ENCODE measurements around the gene TMEM145.

Gene TMEM145

DNA sequence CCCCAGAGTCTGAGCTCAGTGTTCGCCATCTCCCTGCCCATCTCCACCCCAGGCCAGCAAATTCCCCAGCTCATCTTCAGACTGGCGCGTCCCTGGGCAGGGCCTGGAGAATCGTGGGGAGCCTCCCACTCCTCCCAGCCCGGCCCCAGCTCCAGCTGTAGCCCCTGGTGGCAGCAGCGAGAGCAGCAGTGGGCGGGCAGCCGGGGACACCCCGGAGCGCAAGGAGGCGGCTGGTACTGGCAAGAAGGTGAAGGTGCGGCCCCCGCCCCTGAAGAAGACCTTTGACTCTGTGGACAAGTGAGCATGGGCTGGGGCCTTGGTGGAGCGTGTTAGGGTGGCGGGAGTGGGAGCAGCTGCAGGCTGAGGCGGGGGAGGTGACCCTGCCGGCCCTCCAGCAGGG, 19.6 kb upstream of the TMEM145 start:
- peaks cover 79% of the 10 kb centered on the region for H3K36me3 ChIP-seq (ENCODE audit: insufficient read depth, low read length)
- H3K9ac ChIP-seq (ENCODE audit: low read length) = no peak overlapping the region
- no peaks in the 10 kb centered on the region for H3K79me2 ChIP-seq (ENCODE audit: insufficient read depth, low read length)
- H4K20me1 ChIP-seq (ENCODE audit: insufficient read depth, low read length) = no peaks in the 10 kb centered on the region
- TF ChIP-seq EZH2 (IDR thresholded peaks at IDR 0.05; ENCODE audit: borderline replicate concordance, low read length) = no peak
- TF ChIP-seq, protein P1, sequence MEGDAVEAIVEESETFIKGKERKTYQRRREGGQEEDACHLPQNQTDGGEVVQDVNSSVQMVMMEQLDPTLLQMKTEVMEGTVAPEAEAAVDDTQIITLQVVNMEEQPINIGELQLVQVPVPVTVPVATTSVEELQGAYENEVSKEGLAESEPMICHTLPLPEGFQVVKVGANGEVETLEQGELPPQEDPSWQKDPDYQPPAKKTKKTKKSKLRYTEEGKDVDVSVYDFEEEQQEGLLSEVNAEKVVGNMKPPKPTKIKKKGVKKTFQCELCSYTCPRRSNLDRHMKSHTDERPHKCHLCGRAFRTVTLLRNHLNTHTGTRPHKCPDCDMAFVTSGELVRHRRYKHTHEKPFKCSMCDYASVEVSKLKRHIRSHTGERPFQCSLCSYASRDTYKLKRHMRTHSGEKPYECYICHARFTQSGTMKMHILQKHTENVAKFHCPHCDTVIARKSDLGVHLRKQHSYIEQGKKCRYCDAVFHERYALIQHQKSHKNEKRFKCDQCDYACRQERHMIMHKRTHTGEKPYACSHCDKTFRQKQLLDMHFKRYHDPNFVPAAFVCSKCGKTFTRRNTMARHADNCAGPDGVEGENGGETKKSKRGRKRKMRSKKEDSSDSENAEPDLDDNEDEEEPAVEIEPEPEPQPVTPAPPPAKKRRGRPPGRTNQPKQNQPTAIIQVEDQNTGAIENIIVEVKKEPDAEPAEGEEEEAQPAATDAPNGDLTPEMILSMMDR (IDR thresholded peaks at IDR 0.05; ENCODE audit: low read length) = no peak
- no peaks in the 10 kb centered on the region for H3K9me2 ChIP-seq (ENCODE audit: low read depth, low read length)
- no peak overlapping the region for H3K4me3 ChIP-seq (ENCODE audit: low read depth, low read length, poor library complexity, severe bottlenecking)
- no peak overlapping the region for H3K4me2 ChIP-seq (ENCODE audit: low read length)
- H3K4me1 ChIP-seq (ENCODE audit: insufficient read depth, low read length, severe bottlenecking) = no peaks in the 10 kb centered on the region
- no peaks in the 10 kb centered on the region for H3F3A ChIP-seq (ENCODE audit: insufficient read depth, low read length)
- H3K9me3 ChIP-seq (ENCODE audit: low read length) = no peaks in the 10 kb centered on the region
- H3K27me3 ChIP-seq (ENCODE audit: insufficient read depth, low read length) = no peaks in the 10 kb centered on the region
- H2AFZ ChIP-seq (ENCODE audit: low read length) = no peak overlapping the region
- H3K27ac ChIP-seq (ENCODE audit: low read depth, low read length, poor library complexity, severe bottlenecking) = no peak overlapping the region

DNA sequence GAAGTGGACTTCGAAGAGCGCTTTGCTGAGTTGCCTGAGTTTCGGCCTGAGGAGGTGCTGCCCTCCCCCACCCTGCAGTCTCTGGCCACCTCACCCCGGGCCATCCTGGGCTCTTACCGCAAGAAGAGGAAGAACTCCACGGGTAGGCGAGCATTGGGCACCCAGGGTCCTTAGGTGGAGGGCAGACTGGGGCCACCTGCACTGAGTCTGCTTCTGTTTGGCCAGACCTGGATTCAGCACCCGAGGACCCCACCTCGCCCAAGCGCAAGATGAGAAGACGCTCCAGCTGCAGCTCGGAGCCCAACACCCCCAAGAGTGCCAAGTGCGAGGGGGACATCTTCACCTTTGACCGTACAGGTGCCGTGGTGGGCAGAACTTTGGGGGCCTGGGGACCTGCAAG, 19.2 kb upstream of the TMEM145 start:
- Histone ChIP-seq H3K9me3 (ENCODE audit: low read length) (no peaks in the 10 kb centered on the region), H3K27ac (ENCODE audit: low read depth, low read length, poor library complexity, severe bottlenecking) (no peak overlapping the region), H3K27me3 (ENCODE audit: insufficient read depth, low read length) (no peaks in the 10 kb centered on the region), H3K9me2 (ENCODE audit: low read depth, low read length) (no peaks in the 10 kb centered on the region), H4K20me1 (ENCODE audit: insufficient read depth, low read length) (no peaks in the 10 kb centered on the region), H3K4me3 (ENCODE audit: low read depth, low read length, poor library complexity, severe bottlenecking) (no peak overlapping the region), H3K36me3 (ENCODE audit: insufficient read depth, low read length) (peaks cover 75% of the 10 kb centered on the region), H2AFZ (ENCODE audit: low read length) (no peak overlapping the region), H3F3A (ENCODE audit: insufficient read depth, low read length) (no peaks in the 10 kb centered on the region), H3K4me1 (ENCODE audit: insufficient read depth, low read length, severe bottlenecking) (no peaks in the 10 kb centered on the region), H3K4me2 (ENCODE audit: low read length) (no peak overlapping the region), H3K79me2 (ENCODE audit: insufficient read depth, low read length) (no peaks in the 10 kb centered on the region), H3K9ac (ENCODE audit: low read length) (no peak overlapping the region)
- TF ChIP-seq, protein P1 (IDR thresholded peaks at IDR 0.05; ENCODE audit: low read length) = no peak
- TF ChIP-seq EZH2 (IDR thresholded peaks at IDR 0.05; ENCODE audit: borderline replicate concordance, low read length) = no peak

DNA sequence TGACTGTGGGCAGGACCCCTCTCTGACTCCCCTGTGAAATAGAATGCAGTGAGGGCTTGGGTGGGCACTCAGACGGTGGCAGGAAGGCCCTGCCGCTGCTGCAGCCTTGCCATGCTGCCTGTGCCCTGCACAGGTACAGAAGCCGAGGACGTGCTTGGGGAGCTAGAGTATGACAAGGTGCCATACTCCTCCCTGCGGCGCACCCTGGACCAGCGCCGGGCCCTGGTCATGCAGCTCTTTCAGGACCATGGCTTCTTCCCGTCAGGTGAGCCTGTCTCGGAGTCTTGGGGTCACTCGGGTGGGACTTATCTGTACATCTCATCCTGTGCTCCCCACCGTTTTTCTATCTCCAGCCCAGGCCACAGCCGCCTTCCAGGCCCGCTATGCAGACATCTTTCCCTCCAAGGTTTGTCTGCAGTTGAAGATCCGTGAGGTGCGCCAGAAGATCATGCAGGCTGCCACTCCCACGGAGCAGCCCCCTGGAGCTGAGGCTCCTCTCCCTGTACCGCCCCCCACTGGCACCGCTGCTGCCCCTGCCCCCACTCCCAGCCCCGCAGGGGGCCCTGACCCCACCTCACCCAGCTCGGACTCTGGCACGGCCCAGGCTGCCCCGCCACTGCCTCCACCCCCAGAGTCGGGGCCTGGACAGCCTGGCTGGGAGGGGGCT, 18.5 kb upstream of the TMEM145 start:
- Histone ChIP-seq H3K9me3 (ENCODE audit: low read length) (no peaks in the 10 kb centered on the region), H3K27ac (ENCODE audit: low read depth, low read length, poor library complexity, severe bottlenecking) (no peak overlapping the region), H3K4me2 (ENCODE audit: low read length) (no peak overlapping the region), H3K27me3 (ENCODE audit: insufficient read depth, low read length) (no peaks in the 10 kb centered on the region), H3K36me3 (ENCODE audit: insufficient read depth, low read length) (peaks cover 69% of the 10 kb centered on the region), H3K9me2 (ENCODE audit: low read depth, low read length) (no peaks in the 10 kb centered on the region), H3F3A (ENCODE audit: insufficient read depth, low read length) (no peaks in the 10 kb centered on the region), H4K20me1 (ENCODE audit: insufficient read depth, low read length) (no peaks in the 10 kb centered on the region), H3K4me3 (ENCODE audit: low read depth, low read length, poor library complexity, severe bottlenecking) (no peak overlapping the region), H3K79me2 (ENCODE audit: insufficient read depth, low read length) (no peaks in the 10 kb centered on the region), H2AFZ (ENCODE audit: low read length) (no peak overlapping the region), H3K4me1 (ENCODE audit: insufficient read depth, low read length, severe bottlenecking) (no peaks in the 10 kb centered on the region), H3K9ac (ENCODE audit: low read length) (no peak overlapping the region)
- TF ChIP-seq, protein P1 (IDR thresholded peaks at IDR 0.05; ENCODE audit: low read length) = no peak
- no peak for TF ChIP-seq EZH2 (IDR thresholded peaks at IDR 0.05; ENCODE audit: borderline replicate concordance, low read length)

Measured in OCI-LY1 (cell line).